GM21529 (cell line): Measurements from ENCODE around the gene CNN2.

Experiments used
- ATAC-seq: cut with Tn5 transposase; IDR thresholded peaks from one replicate; pipeline ENCODE4 v1.9.1; 2021; ENCODE audit not compliant: unreplicated experiment

Gene CNN2

DNA sequence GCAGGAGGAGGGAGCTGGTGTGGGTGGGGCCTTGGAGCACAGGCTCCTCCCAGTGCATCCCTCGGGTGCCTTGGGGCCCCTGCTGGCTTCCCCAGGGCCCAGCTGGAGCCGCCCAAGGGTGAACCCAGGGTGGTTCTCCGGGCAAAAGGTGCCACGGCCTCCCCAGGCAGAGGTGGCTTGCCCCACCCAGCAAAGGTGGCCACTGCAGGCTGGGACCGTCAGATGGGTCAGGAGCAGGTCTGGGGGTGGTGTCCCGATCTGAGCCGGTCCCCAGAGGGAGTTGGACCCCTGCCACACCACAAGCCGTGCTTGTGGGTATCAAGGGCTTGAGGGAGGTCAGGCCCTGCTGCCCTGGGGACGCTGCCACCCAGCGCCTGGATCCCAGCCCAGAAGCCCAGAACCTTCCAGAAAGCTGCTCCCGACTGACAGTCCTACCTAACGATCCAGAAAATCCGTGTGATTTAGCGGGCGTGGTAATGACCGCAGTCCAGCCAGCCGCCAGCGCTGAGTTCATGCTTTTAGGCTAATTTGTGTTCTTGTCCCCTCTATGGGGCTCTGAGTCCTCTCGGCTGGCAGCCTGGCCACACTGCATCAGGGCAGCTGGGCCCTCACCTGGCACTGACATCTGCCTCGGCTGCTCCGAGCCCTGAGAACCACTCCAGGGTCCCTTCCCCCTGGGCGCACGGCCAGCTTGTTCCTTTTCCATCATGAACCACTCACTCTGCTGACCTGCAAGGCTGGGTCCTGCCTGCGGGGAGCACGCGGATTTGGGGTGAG lies 31.2 kb upstream of the CNN2 start:
- no peak for ATAC-seq

DNA sequence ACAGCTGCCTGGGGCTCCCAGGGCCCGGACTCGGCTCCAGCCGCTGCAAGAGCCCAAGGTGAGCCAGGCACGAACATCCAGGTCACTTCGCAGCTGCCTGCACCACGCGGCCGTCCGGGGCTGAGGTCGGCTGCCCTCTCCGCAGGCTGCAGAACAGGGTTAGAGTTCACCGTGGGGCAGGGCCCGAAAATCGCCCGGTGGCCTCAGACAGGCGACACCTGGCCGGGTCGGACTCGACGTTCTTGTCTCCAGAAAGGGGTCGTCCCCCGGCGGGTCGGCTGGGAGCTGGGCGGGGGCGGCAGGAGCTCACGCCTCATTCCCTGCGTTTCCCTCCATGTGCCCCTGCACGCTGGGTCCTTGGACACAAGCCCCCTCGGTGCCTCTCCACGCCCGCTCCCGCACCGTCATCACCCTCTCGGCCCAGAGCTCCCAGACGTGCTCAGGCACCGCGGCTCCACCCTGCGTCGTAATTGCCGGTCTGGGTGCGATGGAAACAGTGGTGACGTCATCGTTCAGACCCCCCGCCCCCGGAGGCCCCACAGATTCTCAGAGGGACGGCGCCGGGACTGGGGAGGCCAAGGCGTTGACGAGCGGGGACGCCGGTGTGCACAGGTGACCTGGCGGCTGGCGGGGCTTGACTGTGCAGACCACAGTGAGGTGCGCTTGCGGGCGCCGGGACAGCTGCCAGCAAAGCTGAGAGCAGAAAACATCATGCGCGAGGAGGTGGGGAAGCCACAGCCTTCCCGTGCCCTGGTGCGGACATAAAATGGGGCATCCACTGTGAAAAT lies 30.2 kb upstream of the CNN2 start:
- ATAC-seq = no peak

DNA sequence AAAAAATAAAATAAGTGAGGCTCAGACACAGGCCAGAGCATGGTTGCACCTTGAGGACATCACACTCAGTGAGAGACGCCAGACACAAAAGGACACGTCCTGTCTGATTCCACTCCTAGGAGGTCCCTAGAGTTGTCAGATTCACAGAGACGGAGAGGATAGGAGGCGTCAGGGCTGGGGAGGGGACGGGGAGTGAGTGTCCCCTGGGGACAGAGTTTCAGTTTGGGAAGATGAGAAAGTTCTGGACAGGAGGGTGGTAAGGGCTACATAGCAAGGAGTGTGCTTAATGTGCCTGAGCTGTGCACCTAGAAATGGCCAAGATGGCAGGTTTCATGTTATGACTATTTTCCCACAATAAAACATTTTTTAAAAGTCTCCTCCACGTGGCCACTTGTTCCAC lies 28.3 kb upstream of the CNN2 start:
- no peak for ATAC-seq

DNA sequence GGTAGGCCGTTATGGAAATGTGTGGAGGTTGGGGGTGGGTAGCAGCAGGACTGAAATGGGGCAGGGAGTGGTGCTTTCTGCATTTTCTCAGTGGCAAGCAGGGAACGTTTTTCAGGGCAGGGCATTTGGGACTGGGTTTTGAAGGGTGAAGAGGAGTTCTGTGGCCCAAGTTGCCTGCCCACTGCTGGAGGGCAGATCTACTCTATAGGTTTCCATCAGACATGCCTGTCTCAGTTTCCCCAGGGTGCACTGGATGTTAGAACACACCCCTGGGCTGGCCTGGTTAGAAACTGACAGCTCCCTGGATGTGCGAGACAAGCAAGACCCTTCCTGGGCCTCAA lies 27.1 kb upstream of the CNN2 start:
- no peak for ATAC-seq

DNA sequence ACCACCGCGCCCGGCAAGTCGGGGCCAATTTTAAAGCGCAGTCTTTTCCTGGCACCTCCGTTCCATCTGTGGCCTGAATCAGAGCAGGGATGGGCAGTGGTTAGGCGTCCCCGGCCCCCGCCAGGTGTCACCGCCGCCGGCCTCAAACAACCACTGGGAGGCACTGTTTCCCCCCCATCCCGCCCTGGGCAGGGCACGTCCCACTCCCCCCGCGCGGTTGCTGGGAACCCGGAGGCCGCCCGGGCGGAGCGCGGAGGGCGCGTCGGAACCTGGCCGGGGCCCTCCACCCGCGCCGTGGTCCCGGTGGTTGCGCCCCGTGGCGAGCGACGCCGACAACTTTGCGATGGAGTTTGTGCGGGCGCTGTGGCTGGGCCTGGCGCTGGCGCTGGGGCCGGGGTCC lies 26.3 kb upstream of the CNN2 start, which contains the start of gene GRIN3B:
TSS of gene GRIN3B (plus strand) at position 325 of the 400 bp plus-strand sequence. CDS start at position 344, 19 bp downstream.
- no peak for ATAC-seq

DNA sequence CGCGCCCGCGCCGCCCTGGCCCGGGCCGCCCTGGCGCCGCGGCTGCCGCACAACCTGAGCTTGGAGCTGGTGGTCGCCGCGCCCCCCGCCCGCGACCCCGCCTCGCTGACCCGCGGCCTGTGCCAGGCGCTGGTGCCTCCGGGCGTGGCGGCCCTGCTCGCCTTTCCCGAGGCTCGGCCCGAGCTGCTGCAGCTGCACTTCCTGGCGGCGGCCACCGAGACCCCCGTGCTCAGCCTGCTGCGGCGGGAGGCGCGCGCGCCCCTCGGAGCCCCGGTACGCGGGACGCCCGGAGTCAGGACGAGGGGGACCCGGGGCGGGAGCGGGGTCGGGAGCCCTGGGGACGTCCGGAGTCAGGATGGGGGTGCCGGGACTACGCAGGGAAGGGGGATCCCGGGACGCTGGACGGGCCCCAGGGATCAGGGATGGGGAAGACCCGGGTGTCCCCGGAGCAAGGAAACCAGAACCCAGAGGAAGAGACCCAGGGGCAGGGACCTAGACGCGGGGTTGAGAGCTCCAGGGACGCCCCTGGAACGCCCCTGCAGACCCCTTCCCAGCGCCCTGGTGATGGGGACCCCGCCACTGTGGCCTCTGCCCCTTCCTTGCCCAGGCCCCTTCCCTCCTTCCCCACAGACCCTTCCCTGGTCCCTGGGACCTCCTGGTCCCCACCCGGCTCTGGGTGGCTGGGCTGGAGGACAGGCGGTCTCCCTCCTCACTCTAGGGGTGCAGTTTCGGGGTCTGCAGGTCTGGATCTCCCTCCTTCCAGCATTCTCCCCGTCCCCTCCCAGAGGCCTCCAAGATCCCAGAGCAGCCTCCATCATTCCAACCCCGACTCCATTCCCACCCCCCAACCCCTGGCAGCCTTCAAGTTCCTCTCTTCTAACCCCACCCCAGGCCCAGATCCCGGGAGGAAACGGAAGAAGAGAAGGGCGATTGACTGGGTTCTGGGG lies 25.5 kb upstream of the CNN2 start:
- ATAC-seq = no peak

DNA sequence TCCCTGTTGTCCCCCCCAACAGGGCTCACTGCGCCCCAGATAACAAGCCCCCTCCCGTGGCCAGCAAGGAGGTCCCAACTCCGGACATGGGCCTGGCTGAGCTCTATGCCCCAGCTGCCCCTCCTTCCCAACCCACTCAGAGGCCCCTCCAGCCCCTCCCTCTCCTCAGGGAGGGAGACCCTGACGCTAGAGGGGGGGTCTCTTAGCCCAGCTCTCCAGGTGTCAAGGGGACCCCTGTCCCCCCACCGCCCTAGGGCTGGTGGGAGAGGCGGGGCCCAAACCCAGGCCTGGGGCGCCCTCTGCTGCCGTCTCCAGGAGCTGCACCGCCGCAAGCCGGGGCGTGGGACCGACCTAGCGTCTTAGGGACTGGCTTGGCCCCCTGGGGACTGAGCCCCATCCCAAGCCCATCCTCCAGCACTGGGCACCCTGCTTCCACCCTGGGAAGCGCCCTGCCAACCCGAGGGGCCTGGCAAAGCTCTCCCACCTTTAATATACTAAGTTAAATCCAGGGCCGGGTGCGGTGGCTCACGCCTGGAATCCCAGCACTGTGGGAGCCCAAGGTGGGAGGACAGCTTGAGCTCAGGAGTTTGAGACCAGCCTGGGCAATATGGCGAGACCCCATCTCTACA lies 24.8 kb upstream of the CNN2 start:
- ATAC-seq = no peak

DNA sequence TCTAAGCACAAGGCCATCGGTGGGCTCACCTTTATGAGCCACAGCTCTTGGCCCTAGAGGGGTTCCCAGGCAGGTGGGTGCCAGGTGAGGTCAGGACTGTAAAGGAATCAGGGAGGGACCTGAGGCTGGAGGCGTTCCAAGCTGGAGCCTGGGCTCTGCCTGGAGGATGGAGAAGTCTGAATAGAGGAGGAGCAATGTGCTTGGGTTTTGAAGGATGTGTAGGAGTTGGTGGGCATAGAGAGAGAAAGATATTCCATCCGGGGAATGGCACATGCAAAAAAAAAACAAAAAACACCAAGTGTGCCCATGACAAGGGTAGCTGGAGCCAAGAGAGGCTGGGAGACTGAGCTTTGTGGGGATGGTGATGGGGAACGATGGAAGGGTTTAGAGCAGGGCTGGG lies 23.8 kb upstream of the CNN2 start:
- ATAC-seq = no peak

DNA sequence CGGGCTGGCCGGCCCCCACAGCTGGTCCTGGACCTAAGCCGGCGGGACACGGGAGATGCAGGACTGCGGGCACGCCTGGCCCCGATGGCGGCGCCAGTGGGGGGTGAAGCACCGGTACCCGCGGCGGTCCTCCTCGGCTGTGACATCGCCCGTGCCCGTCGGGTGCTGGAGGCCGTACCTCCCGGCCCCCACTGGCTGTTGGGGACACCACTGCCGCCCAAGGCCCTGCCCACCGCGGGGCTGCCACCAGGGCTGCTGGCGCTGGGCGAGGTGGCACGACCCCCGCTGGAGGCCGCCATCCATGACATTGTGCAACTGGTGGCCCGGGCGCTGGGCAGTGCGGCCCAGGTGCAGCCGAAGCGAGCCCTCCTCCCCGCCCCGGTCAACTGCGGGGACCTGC lies 23.1 kb upstream of the CNN2 start:
- ATAC-seq = no peak

DNA sequence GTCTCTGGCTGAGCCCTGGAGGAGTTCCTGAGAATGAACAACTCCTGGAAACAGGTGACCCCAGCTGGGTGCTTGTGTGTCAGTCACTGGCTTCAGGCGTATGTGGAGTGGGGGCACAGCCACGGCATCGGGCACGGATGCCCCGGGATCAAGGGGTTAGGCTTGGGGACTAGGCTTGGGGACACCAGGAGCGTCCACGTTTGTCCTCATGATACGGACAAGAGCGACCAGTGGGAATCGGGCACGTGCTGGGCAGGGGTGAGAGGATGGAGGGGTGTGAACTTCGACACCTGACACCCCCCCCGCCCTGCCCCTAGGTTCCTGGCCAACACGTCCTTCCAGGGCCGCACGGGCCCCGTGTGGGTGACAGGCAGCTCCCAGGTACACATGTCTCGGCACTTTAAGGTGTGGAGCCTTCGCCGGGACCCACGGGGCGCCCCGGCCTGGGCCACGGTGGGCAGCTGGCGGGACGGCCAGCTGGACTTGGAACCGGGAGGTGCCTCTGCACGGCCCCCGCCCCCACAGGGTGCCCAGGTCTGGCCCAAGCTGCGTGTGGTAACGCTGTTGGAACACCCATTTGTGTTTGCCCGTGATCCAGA lies 22.1 kb upstream of the CNN2 start:
- ATAC-seq = no peak

DNA sequence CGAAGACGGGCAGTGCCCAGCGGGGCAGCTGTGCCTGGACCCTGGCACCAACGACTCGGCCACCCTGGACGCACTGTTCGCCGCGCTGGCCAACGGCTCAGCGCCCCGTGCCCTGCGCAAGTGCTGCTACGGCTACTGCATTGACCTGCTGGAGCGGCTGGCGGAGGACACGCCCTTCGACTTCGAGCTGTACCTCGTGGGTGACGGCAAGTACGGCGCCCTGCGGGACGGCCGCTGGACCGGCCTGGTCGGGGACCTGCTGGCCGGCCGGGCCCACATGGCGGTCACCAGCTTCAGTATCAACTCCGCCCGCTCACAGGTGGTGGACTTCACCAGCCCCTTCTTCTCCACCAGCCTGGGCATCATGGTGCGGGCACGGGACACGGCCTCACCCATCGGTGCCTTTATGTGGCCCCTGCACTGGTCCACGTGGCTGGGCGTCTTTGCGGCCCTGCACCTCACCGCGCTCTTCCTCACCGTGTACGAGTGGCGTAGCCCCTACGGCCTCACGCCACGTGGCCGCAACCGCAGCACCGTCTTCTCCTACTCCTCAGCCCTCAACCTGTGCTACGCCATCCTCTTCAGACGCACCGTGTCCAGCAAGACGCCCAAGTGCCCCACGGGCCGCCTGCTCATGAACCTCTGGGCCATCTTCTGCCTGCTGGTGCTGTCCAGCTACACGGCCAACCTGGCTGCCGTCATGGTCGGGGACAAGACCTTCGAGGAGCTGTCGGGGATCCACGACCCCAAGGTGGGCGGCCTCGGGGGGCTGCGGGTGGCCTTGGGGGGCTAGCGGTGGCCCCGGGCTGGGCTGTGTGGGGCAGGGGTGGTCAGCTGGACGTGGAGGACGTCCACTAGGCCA lies 21.4 kb upstream of the CNN2 start:
- ATAC-seq = no peak

DNA sequence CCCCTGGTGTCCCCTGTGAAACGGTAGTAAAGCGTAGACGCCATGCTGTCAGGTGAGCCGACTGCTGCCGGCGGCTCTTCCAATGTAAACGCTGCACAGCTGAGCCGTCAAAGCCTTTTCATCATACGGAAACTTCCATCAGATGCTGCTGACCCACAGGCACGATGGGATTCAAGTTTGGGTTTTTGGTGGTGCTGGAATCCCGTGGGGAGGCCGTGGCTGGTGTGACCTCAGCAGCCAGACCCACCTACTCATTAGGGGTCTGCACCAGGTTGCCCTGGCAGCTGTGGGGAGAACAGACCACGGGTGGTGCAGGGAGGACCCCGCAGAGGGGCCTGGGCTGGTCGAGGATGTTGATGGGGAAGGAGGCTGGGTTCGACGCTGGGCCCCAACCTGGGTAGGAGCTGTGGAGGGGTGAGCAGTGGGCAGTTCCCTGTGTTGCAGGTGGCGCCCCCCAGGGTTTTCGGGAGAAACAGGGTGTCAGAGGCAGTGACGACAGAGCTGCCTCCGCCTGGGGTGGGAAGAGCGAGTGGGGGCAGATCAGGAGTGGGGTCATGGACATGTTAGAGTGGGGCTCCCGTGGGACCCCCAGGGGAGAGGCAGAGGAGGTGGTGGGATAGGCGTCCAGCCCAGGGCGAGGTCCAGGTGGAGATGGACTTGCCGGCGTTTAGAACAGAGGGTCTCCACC lies 19.6 kb upstream of the CNN2 start:
- ATAC-seq = no peak

DNA sequence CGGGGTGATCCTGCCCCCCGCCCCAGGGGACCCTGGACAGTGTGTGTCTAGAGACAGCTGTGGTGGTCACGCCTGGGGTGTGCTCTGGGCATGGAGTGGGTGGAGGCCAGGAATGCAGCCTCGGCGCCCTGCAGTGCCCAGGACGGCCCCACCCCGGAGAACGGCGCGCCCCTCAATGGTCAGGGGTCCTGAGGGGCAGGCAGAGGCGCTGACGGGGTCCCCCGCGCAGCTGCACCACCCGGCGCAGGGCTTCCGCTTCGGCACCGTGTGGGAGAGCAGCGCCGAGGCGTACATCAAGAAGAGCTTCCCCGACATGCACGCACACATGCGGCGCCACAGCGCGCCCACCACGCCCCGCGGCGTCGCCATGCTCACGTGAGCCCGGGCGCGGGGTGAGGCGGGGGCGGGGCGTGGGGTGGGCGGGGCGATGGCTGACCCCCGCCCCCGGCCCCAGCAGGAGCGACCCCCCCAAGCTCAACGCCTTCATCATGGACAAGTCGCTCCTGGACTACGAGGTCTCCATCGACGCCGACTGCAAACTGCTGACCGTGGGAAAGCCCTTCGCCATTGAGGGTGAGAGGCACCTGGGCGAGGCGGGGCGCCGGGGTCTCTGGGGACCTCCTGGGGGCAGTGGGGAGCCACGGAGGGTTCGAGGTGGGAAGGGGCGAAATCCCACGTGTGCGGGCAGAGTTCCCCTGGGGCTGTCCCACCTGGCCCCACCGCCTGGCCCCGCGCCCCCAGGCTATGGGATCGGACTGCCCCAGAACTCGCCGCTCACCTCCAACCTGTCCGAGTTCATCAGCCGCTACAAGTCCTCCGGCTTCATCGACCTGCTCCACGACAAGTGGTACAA lies 18.8 kb upstream of the CNN2 start:
- no peak for ATAC-seq

DNA sequence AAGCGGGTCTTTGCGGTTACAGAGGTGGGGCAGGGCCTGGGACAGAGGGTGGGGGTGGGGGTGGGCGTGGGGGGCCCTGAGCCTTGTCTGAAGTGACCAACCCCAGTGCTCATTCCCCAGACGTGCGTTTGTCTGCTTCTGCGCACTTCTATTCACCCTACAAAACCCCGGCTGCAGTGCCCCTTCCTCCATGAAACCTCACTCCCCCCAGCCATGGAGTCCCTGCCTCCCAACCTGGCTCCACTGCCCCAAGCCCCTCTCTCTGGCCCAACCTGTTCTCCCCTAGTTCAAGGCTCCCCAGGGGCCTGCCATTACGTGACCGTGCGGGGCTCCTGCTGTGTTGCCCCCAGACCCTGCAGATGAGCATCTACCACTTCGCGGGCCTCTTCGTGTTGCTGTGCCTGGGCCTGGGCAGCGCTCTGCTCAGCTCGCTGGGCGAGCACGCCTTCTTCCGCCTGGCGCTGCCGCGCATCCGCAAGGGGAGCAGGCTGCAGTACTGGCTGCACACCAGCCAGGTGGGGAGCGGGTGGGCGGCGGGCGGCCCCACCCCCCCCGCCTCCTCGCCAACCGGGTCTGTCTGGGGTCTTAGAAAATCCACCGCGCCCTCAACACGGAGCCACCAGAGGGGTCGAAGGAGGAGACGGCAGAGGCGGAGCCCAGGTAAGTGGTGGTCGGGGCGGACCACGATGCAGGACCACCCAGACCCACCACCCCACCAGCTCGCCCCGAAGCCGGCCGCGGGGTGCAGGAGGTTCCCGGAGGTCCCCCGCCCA lies 18.0 kb upstream of the CNN2 start:
- no peak for ATAC-seq

DNA sequence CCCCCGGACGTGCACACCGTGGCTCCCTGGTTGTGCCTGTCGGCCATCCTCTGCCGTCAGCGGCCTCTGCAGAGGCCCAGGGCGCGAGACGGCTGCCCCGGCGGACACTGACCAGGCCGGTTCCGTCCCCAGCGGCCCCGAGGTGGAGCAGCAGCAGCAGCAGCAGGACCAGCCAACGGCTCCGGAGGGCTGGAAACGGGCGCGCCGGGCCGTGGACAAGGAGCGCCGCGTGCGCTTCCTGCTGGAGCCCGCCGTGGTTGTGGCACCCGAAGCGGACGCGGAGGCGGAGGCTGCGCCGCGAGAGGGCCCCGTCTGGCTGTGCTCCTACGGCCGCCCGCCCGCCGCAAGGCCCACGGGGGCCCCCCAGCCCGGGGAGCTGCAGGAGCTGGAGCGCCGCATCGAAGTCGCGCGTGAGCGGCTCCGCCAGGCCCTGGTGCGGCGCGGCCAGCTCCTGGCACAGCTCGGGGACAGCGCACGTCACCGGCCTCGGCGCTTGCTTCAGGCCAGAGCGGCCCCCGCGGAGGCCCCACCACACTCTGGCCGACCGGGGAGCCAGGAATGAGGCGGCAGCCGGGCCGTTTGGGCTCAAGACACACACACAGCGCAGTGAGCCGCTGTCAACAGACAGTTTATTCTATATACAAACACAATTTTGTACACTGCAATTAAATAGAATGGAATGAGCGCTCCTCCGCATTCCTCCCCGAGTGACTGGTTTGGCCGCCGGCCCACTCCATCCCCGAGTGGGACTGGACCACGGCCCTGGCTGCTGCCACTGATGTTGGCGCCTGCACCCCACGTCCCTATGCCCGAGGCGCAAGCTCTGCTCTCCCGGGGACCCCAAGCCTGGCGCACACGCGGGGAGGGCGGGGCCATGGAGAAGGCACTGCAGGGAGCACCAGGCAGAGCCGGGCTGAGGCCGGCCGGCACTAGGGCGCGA lies 17.1 kb upstream of the CNN2 start:
- ATAC-seq = no peak

DNA sequence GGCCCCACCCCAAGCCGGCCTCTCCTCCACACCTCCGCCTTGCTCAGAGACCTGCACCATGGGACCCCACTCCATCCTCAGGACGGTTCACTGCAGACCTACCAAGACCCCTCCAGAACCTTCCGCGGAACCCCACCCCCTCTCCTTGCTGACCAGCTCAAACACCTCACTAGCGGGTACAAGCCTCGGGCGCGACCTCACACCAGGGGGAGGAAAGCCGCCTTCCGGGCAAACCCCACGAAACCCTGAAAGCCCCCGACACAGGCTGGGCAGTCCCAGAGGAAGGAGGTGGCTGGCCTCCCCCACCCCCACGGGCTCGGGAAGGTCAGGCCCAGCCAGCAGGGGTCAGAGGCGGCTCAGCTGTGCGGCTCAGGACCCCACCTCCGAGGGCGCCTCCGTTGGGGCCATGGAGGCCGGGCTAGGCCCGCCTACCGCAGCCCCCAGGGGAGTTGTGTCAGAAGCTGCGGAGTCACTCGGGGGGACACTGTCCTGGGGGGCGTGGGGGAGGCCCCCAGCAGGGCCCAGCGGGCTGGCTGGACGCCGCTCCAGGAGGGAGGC lies 16.3 kb upstream of the CNN2 start:
- no peak for ATAC-seq
